DMS114 treated with DMSO at 0.1 percent for 48 hours (cell line): Measurements from ENCODE around the gene SH3D19.

Source experiments
- DNase-seq: peaks from one replicate; lab custom pipeline; 2025; ENCODE audit not compliant: unreplicated experiment; lab: John Stamatoyannopoulos, UW

Gene SH3D19

DNA sequence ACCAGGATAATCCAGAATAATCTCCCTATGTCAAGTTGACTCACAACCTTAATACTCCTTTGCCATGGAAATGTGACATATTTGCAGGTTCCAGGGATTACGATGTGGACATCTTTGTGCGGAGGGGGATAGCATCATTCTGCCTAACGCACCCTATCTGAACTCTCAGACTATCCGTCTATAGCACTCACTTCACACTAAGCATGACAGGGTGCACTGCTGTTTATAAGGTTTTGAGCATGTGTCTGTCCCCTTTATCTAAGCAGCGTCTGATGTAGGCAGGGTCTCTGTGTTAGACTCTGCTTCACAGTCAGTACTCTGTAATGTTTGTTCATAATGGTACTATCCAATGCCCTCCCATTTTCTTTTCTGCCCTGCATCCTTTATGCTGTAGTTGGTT is 91.8 kb downstream of the SH3D19 start:
- DNase-seq, result no peak

DNA sequence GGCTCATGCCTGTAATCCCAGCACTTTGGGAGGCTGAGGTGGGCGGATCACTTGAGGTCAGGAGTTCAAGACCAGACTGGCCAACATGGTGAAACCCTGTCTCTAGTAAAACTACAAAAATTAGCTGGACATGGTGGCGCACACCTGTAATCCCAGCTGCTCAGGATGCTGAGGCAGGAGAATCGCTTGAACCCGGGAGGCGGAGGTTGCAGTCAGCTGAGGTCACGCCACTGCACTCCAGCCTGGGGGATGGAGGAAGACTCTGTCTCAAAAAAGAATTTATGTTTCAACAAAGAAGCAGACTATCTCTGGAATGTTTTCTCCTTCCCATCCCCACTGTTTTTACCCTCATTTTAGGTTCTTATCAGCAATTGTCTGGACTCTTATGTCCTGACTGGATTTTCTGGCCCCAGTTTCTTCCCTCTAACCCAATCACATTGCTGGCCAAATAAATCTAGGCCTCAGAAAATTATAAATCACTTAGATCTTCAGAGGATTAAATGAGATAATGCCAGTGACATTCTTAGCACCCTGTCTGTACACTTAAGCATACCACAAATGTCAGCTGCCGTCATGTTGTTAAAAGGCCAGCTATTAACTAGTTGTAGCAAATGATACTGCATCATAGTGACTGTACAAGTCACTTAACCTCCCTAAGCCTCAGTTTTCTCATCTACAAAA is 93.3 kb downstream of the SH3D19 start:
- DNase-seq, result no peak

DNA sequence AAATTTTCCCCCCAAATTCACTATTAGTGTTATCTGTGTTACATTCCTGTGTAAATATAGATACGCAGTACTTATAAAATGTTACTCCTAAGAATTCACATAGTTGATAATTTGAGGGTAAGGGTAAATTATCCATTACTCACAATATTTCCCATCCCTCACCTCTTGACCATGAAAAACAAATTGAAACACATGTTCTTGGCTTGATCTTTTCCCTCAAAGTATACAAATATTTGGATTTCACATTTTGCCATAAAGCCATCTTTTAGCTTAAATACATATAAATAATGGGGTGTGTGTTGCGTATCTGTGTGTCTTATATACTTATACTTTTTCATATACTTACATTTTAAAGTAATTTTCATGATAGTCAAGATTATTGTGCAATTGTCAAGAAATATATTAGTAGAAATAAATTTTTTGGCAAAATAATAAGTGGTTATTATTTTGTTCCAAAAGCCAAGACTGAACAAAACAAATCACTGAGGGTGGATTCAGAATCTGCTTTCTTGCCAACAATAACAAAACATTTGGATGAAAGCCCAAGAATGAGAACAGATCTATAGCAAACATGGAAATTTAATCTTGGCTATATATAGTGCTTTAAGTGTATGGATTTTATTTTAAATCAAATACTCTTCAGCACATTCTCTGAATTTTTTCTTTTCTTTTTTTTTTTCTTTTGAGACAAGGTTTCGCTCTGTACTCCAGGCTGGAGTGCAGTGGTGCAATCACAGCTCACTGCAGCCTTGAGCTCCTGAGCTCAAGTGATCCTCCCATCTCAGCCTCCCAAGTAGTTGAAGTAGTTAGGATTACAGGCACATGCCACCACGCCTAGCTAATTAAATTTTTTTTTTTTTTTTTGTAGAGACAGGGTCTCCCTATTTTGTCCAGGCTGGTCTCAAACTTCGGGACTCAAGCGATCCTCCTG is 97.0 kb downstream of the SH3D19 start:
- DNase-seq, result no peak

DNA sequence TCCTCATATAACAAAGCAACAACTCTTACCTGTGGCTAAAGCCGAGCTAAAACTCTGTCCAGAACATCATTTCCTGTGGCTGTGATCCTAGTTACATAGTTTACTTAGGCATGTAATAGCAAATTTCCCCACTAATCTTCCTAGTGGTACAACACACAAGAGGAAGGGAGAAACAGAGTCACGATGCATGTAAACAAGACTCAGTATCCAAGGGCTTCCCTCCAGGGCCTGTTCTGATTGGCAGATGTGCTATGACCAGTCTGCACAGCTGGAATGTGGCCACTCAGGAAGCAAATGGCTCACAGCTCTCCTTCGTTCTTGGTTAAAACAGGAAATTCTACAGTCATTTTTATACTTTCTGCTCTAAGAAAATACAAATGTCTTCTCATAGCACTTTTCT is 97.7 kb downstream of the SH3D19 start:
- no peak for DNase-seq

DNA sequence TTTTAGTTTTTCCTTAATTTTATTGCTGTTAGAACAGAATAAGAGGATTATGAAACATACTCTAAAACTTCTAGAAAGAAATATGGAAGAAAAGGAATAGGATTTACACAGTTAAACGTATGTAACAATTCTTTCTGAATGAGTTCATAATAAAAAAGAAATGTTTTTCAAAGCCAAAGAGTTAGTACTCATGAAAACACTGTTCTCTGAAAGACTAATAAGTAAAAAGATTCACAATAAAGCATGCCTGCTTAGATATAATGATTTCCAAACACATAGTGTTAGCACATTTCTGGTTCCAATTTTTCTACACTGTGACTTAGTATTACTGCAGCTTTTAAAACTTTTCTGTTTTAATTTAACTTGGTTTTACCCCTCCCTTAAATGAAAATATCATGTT is 98.2 kb downstream of the SH3D19 start:
- no peak for DNase-seq

DNA sequence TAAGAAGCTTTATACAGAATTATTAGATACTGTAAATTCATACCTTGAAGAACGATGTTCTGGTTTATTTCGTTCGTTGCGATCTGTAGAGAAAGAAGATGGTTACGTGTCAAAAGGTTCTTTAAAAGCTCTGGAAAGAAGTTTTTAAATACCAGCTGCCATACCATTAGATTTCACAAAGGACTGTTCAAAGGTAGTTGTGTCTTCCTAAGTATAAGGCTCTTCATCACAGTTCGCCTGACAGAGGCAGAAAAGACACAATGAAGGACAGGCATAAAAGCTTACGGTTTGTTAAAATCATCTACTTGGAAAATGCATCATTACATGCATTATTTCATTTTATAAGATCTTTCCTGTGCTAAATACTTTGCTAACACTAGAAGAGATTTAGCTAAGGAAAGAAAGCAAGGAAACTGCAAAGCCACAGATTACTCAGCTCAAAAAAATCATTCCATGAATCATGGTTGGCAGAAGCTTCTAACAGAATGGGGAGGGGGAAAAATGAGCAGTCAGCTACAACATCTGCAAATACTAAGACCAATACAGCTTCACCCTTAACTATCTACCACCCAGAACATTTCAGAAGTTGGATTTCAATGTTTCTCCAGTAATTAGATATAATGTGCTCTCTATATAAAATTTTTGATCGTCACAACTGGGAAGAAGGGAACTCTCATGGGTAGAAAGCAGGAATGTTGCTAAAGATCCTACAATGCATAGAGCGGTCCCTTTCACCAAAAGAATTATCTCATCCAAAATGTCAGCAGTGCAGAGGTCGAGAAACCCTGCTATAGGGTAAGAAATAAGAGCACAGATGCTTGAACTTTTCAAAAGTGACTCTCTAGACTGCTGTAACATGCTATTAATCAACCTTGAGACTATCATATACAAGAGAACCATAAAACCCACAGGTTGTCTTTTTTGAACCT is 99.1 kb downstream of the SH3D19 start:
- DNase-seq, result no peak

DNA sequence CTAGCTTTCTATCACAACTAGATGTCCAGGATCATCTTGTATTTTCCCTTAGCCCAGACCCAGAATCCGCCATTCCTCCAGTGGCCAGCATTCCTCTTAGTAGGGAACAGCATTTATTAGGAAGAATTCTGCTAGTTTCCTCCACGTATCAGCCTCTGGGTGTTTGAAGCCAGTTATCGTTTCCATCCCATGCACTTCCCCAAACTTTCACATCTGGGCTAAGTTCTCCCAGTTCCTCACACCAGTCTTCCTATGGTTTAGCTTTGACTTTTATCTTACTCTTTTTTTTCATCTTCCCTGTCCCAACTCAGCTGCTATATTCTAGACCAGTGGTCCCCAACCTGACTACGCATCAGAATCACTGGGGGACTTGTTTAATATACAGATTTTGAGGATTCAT is 101.9 kb downstream of the SH3D19 start:
- DNase-seq, result no peak

DNA sequence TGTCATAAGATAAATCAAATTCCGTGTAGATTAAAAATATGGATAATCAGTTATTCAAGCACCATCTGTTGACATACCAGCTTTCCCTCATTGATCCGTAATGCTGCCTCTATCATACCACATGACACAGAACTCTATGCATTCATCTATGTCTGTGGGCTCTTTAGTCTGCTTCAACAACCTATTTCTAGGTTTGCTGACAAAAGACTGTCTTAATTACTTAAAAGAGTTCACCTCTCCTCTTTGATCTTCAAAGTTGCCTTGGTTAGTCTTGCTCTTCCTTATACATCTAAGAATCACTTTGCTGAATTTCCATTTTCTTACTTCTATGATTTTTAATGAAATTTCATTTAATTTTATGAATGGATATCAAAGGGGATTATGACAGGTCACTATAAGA is 105.5 kb downstream of the SH3D19 start:
- no peak for DNase-seq

DNA sequence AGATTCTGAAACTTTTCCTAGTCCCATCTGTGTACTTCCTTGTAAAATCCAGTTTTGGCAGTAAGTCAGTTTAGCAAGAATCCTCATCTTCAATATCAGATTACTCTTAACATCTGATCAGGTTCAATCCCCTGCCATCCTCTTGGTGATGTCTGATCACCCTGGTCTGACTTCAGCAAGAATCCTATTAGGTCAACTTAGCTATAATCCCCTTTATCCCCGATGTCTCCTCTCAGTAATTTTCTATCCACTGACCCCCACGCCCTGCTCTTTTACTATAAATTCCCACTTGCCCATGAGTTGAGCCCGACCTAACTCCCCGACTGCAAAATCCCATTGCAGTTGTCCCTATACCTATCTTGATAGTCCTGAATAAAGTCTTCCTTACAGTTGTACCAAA is 106.3 kb downstream of the SH3D19 start:
- DNase-seq, result no peak

DNA sequence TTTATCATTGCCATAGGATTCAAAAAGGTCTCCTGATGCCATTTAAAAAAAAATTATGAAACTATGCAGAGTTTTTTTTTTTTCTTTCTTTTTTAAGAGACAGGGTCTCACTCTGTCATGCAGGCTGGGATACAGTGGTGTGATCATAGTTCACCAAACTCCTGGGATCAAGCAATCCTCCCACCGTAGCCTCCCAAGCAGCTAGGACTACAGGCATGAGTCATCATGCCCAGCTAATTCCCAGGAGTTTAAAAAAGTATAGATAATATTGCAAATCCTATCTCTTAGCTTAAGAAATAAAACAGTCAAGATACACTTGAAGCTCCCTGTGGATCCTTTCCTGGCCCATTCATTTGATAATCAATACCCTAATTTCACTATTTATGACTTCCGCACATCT is 107.1 kb downstream of the SH3D19 start:
- no peak for DNase-seq

DNA sequence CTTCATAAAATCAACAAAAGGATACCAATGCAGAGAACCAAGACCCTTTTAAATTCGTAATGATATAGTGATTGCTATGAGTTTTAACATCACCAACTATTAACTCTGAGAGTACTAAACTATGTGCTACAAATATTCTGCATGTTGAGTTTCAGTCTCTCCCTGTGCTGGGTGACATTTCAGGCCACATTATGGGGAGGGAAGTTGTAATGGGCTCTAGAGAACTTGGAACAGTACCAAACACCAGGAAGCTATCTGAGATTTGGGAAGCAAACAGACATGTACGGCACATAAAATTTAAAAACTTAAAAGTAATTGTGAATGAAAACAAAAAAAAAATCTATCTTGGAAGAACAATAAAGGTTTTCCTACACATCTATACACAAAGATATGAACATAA is 108.1 kb downstream of the SH3D19 start:
- DNase-seq, result no peak

DNA sequence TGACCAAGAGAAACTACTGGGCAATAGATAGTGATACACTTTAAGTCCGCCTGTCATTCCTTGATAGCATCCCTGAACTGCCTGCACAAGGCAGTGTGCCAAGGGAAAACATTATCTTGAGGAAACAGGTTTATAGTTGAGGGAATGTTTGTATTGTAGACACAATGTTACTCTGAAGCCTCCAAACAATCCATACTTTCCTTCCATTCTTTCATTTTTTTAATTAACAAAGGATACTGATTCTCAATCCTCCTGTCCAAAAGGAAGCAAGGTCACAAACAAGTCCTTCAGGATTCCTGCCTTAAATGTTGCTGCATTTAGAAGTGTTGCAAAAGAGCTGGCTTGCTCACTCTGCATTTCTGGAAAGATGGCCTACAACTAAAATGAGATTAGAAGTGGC is 110.1 kb downstream of the SH3D19 start:
- no peak for DNase-seq

DNA sequence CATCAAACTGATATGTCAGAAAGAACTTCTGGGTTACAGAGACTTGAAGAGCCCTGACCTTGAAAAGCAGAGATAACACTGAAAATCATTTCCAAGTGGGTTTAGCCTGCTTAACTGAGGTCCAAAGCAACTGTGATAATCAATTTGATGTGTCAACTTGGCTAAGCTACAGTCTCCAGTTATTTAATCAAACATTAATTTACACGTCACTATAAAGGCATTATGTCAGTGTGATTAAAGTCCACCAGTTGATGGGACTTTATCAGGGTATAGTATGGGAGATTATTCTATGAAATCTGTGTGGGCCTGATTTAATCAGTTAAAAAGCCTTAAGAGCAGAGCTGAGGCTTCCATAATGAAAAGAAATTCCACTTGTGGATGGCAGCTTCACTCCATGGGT is 117.5 kb downstream of the SH3D19 start:
- DNase-seq, result no peak

DNA sequence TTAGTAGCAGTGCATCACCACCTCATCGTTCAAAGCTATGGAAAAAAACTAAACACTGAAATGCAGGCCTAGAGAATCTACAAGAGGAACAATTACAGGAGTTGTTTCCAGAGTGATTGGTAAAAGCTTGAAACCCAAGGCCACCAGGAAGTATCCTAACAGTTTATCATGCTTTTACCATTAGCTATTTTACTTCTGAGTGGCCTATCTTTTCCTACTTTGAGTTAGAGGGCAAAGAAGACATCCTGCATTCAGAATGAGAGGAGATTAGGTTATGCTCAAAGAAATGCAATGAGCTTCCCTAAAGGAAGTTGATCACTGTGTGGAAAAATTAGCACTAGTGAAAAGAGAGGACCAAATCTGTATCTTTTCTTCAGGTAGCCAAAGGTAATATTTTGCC is 118.2 kb downstream of the SH3D19 start:
- DNase-seq, result no peak

DNA sequence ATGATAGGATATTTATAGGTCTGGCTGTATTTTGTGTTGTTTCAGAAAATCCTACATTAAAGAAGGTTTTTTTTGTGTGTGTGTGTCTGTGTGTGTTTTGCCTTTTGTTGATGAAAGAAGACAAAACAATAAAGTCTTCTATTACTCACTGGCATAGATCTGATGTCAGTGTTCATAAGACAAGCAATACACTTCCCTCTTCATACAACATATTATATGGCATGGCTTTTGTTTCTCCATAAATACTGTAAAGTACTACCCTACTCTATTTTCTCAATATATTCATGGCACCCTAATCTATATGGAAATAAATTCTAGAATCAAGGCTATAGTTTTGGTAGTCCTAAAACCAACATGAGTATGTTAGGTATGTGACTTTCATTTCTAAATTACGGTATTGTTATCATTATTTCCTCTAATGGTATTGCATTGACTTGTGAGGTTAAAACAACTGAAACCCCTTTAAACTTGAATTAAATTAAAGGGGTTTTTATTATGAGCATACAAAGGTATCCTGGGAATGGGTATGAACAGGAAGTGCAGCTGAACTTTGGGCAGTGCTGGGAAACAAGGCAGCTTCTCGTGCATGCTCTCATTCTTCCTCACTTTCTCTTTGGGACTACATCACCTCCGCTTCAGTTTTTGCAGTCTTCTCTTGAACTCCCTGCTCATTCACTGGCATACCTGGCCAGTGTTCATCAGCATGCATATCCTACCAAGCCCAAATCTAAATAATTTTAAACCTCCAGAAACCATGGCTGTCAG is 119.0 kb downstream of the SH3D19 start:
- DNase-seq, result no peak

DNA sequence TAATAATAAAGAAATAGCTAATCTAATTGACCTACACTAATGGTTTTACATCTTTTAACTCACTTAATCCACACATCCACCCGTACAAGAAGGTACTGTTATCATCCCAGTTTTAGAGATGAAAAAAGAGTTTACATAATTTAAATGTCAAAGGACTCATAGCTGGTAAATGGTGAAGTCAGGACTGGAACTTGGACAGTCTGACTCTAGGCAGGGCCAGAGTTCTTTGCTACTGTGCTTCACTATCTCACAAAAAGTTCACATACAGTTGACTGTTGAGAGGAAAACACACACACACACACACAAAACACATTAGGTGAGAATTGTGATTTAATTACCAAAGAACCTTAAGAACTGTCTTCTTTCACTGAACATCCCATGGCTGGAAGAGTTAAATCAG is 119.7 kb downstream of the SH3D19 start:
- DNase-seq, result no peak

DNA sequence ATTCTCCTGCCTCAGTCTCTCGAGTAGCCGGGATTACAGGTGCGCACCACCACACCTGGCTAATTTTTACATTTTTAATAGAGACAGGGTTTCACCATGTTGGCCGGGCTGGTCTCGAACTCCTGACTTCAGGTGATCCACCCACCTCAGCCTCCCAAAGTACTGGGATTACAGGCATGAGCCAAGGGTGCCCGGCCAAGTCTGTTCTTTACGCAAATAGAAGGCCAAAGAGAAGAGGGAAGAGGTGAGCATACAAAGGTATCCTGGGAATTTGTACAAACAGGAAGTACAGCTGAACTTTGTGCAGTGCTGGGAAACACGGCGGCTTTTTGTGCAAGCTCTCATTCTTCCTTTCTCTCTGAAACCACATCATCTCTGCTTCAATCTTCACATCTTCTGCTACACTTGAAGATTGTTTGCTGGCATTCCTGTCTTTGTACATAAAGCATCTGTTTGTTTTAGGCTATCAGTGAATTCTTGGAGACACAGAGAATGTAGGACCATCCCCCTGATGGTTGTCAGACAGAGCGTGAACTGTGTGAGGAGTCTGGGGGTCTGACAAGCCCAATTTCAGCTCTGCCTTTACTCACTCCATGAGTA is 120.4 kb downstream of the SH3D19 start:
- no peak for DNase-seq

DNA sequence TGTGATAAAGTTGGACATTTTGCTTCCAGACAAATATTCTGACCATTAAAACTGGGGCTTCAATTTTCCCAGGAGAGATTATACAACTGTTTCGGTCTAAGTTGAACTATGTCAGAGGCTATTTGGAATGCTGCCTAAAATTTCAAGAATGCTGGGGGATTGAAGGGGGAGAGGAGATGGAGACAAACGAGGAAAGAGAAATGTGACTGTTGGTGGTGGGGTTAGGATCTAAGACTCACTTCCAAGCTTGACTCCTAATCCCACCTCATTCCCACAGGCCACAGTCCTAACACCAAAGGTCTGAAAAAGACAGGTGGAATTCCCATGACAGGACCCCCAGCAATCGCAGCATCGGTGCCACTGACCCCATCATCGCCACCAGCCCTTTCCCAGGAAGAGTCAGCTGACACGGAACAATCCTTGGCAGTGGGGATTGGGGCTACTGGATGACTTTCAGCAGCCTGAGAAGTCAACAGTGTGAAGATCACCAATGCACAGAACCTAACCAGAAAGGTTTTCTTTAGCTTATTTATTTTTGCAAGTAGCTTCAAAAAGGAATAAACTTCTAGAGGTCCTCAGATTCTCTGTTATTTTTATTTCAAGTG is 122.5 kb downstream of the SH3D19 start:
- DNase-seq, result no peak

DNA sequence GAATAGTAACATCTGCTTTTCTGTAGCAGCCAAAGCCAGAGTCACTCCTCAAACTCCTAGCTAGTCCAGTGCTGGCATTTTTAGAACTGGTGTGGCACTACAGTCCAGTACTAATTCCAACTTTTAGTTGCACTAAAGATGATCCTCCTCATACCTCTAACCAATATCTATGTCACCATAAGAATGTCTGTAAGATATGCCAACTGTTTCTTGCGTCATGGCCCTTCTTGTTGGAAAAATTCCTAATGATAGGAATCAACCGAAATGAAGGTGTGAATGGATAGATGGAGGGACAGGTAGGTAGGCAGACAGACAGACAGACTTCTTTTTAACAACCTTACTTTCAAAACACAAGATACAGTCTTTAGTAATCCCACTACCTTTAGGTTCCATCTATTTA is 123.0 kb downstream of the SH3D19 start:
- DNase-seq, result no peak
